Stimulated activated CD4-positive, alpha-beta T cell treated with anti-CD3 and anti-CD28 coated beads, Interleukin-1b, Interleukin-23, amount 100 ng/mL, for 24 hours (primary cell): Measurements from ENCODE around the gene PVR.
"Not testable (repeated sequence)": the region's sequence is repeated elsewhere in the genome, so short reads cannot be mapped to it uniquely, and the experiment has no call there.

Experiments used
- DNase-seq, 4 experiments: peaks; one replicate each; pipeline ENCODE4 v3.0.0-alpha.2; 2020; ENCODE audit warnings: low read depth in 4 of 4, low spot score in 1 of 4

PVR gene

GRCh38 chr19:44643605-44644401 is at the start of gene PVR:
PVR (plus strand) TSS chr19:44643910; CDS start chr19:44644097, 187 bp downstream.
- DNase-seq = peak in 1 of 4 experiments; percentile 50

GRCh38 chr19:44596428-44597130 is 47.1 kb upstream of the PVR start:
- no peak for DNase-seq

- no peak for DNase-seq
Observed at GRCh38 chr19:44597131-44597491, 46.6 kb upstream of the PVR start.

- no peak for DNase-seq
Observed at GRCh38 chr19:44598355-44598754, 45.4 kb upstream of the PVR start.

GRCh38 chr19:44598880-44599279 is 44.8 kb upstream of the PVR start:
- DNase-seq = no peak

- DNase-seq = no peak
Observed at GRCh38 chr19:44600466-44600865, 43.2 kb upstream of the PVR start.

- no peak for DNase-seq
Observed at GRCh38 chr19:44602081-44602480, 41.6 kb upstream of the PVR start.

GRCh38 chr19:44603201-44603945 is 40.3 kb upstream of the PVR start:
- DNase-seq = no peak

- no peak for DNase-seq
Observed at GRCh38 chr19:44604241-44604640, 39.5 kb upstream of the PVR start.

GRCh38 chr19:44605547-44605946 is 38.2 kb upstream of the PVR start:
- DNase-seq = no peak

- no peak for DNase-seq
Observed at GRCh38 chr19:44607049-44607448, 36.7 kb upstream of the PVR start.

GRCh38 chr19:44607917-44608316 is 35.8 kb upstream of the PVR start:
- DNase-seq = no peak

- DNase-seq = no peak
Observed at GRCh38 chr19:44608391-44608821, 35.3 kb upstream of the PVR start.

GRCh38 chr19:44609219-44609618 is 34.5 kb upstream of the PVR start:
- no peak for DNase-seq

GRCh38 chr19:44610497-44610896 is 33.2 kb upstream of the PVR start:
- DNase-seq = not testable (repeated sequence)

GRCh38 chr19:44611812-44612295 is 31.9 kb upstream of the PVR start:
- no peak for DNase-seq

GRCh38 chr19:44613295-44614178 is 30.2 kb upstream of the PVR start, which contains the start of gene IGSF23:
IGSF23 (plus strand) TSS chr19:44613563; CDS start chr19:44613646, 83 bp downstream.
- no peak for DNase-seq

GRCh38 chr19:44614313-44614712 is 29.4 kb upstream of the PVR start:
- no peak for DNase-seq

- no peak for DNase-seq
Observed at GRCh38 chr19:44615863-44616247, 27.9 kb upstream of the PVR start.

- DNase-seq = no peak
Observed at GRCh38 chr19:44617110-44617880, 26.4 kb upstream of the PVR start.
